NCI-H1694 treated with DMSO at 0.1 percent for 48 hours (cell line): ENCODE results near the gene KRT81.

Source experiments
- DNase-seq: peaks from one replicate; lab custom pipeline; 2025; lab: John Stamatoyannopoulos, UW

Gene KRT81

GRCh38 chr12:52291267-52291935 lies at the start of gene KRT81:
TSS of gene KRT81 (minus strand) at chr12:52291534. CDS start at chr12:52291465, 69 bp downstream.
- DNase-seq, result no peak

GRCh38 chr12:52338241-52338960 lies 47.1 kb upstream of the KRT81 start:
- DNase-seq, result peak; percentile 37

- DNase-seq, result no peak
Observed at GRCh38 chr12:52337054-52337453, 45.7 kb upstream of the KRT81 start.

- no peak for DNase-seq
Observed at GRCh38 chr12:52336641-52337040, 45.3 kb upstream of the KRT81 start.

- DNase-seq, result peak; percentile 79
Observed at GRCh38 chr12:52335598-52336262, 44.4 kb upstream of the KRT81 start.

GRCh38 chr12:52334185-52334584 lies 42.9 kb upstream of the KRT81 start:
- no peak for DNase-seq

- DNase-seq, result no peak
Observed at GRCh38 chr12:52333321-52333720, 42.0 kb upstream of the KRT81 start.

GRCh38 chr12:52332381-52332780 lies 41.0 kb upstream of the KRT81 start:
- no peak for DNase-seq

- no peak for DNase-seq
Observed at GRCh38 chr12:52331833-52332232, 40.5 kb upstream of the KRT81 start.

GRCh38 chr12:52331039-52331438 lies 39.7 kb upstream of the KRT81 start:
- no peak for DNase-seq

GRCh38 chr12:52327830-52328500 lies 36.6 kb upstream of the KRT81 start:
- no peak for DNase-seq

- DNase-seq, result peak; percentile 91
Observed at GRCh38 chr12:52327052-52327829, 35.9 kb upstream of the KRT81 start.

GRCh38 chr12:52324153-52324444 lies 32.8 kb upstream of the KRT81 start:
- DNase-seq, result no peak

GRCh38 chr12:52323416-52324152 lies 32.2 kb upstream of the KRT81 start:
- no peak for DNase-seq

GRCh38 chr12:52323001-52323400 lies 31.7 kb upstream of the KRT81 start:
- DNase-seq, result no peak

- no peak for DNase-seq
Observed at GRCh38 chr12:52322069-52322468, 30.7 kb upstream of the KRT81 start.

GRCh38 chr12:52321418-52321817 lies 30.1 kb upstream of the KRT81 start:
- no peak for DNase-seq

- DNase-seq, result no peak
Observed at GRCh38 chr12:52320784-52321400, 29.6 kb upstream of the KRT81 start, which contains the start of gene KRT83. TSS of gene KRT83 (minus strand) at chr12:52321398. CDS start at chr12:52321335, 63 bp downstream.

GRCh38 chr12:52319097-52319496 lies 27.8 kb upstream of the KRT81 start:
- DNase-seq, result no peak

- DNase-seq, result no peak
Observed at GRCh38 chr12:52318241-52318990, 27.1 kb upstream of the KRT81 start.
